CD14-positive monocyte (primary cell): ENCODE results near the gene SMIM38. TPM values are rescaled to one million over a fixed set of nuclear protein-coding genes. Genes with fewer than 3 reads are reported as not detected.
A peak's percentile ranks its signal among the peaks of the same experiment; 100 is the strongest.

ENCODE experiments used
- DNase-seq, 3 donors: peaks; one replicate each; pipeline ENCODE4 v3.0.0-alpha.2; 2011 to 2022
- H2AFZ ChIP-seq: 2 replicates; pipeline ENCODE4 v1.6.0; 2012; ENCODE audit warnings: mild to moderate bottlenecking, low read depth, low read length, inconsistent platforms; ENCODE audit not compliant: insufficient read depth, poor library complexity, severe bottlenecking
- H3K27ac ChIP-seq, 2 donors: 1 replicate in 1 of 2; 2 replicates in 1 of 2; pipeline ENCODE4 v1.5.1; 2012 to 2013; ENCODE audit warnings: low read length in 2 of 2, control low read depth in 1 of 2, inconsistent platforms in 1 of 2, low read depth in 1 of 2, mild to moderate bottlenecking in 1 of 2
- H3K27me3 ChIP-seq, 2 donors: one replicate each; pipeline versions ENCODE4 v1.6.0 to v1.6.1; 2011 to 2013; ENCODE audit warnings: low read length in 2 of 2; ENCODE audit not compliant: control insufficient read depth in 2 of 2, insufficient read depth in 2 of 2
- H3K36me3 ChIP-seq, 2 donors: replicated peaks in 1 of 2; 1 replicate in 1 of 2; 2 replicates in 1 of 2; pipeline versions ENCODE4 v1.5.1 to v1.6.1; 2012 to 2013; ENCODE audit warnings: low read length in 2 of 2, control low read depth in 1 of 2, inconsistent platforms in 1 of 2, mild to moderate bottlenecking in 1 of 2; ENCODE audit not compliant: insufficient read depth in 2 of 2, control insufficient read depth in 1 of 2
- H3K4me1 ChIP-seq, 2 donors: 1 replicate in 1 of 2; 2 replicates in 1 of 2; pipeline versions ENCODE4 v1.5.1 to v1.6.1; 2012 to 2013; ENCODE audit warnings: low read length in 2 of 2, control low read depth in 1 of 2, inconsistent platforms in 1 of 2, mild to moderate bottlenecking in 1 of 2, moderate library complexity in 1 of 2; ENCODE audit not compliant: insufficient read depth in 2 of 2, control insufficient read depth in 1 of 2
- H3K4me2 ChIP-seq: replicated peaks from 2 replicates; pipeline ENCODE3; 2012; ENCODE audit warnings: low read length, moderate library complexity, mild to moderate bottlenecking; ENCODE audit not compliant: poor library complexity, severe bottlenecking; ENCODE audit errors: extremely low read depth
- H3K4me3 ChIP-seq, 3 experiments: fragments of 200-600 bp in 1 of 3; sonication (generic) in 1 of 3; replicated peaks in 1 of 3; 1 replicate in 2 of 3; 2 replicates in 1 of 3; pipeline ENCODE4 v1.5.1; 2011 to 2013; ENCODE audit warnings: low read length in 3 of 3, mild to moderate bottlenecking in 3 of 3, control low read depth in 2 of 3, low read depth in 2 of 3, inconsistent platforms in 1 of 3, moderate library complexity in 1 of 3
- H3K79me2 ChIP-seq: 2 replicates; pipeline ENCODE4 v1.6.0; 2012; ENCODE audit warnings: mild to moderate bottlenecking, control low read depth, inconsistent platforms, low read length, moderate library complexity; ENCODE audit not compliant: insufficient read depth
- H3K9ac ChIP-seq: 2 replicates; pipeline ENCODE4 v1.6.0; 2017; ENCODE audit warnings: low read length, mild to moderate bottlenecking; ENCODE audit not compliant: insufficient read depth, poor library complexity, severe bottlenecking
- H3K9me3 ChIP-seq, 2 donors: replicated peaks in 1 of 2; 1 replicate in 1 of 2; 2 replicates in 1 of 2; pipeline versions ENCODE4 v1.5.1 to v1.6.1; 2012 to 2013; ENCODE audit warnings: low read length in 2 of 2, control low read depth in 1 of 2; ENCODE audit not compliant: control insufficient read depth in 1 of 2, insufficient read depth in 1 of 2
- H4K20me1 ChIP-seq: 2 replicates; pipeline ENCODE4 v1.6.0; 2012; ENCODE audit warnings: mild to moderate bottlenecking, low read length, control low read depth, moderate library complexity; ENCODE audit not compliant: insufficient read depth
- H3K27ac Mint-ChIP-seq, 7 donors: one replicate each; pipeline ENCODE4 v1.8.0; 2020; ENCODE audit warnings: mild to moderate bottlenecking in 7 of 7, mixed read lengths in 7 of 7, moderate library complexity in 6 of 7, inconsistent platforms in 2 of 7
- H3K27me3 Mint-ChIP-seq, 3 donors: one replicate each; pipeline ENCODE4 v1.8.0; 2021 to 2022; ENCODE audit warnings: low read depth in 3 of 3, mild to moderate bottlenecking in 3 of 3, mixed read lengths in 3 of 3, moderate library complexity in 3 of 3, inconsistent platforms in 1 of 3
- H3K36me3 Mint-ChIP-seq, 2 donors: one replicate each; pipeline ENCODE4 v1.8.0; 2020; ENCODE audit warnings: mixed read lengths in 2 of 2, inconsistent platforms in 1 of 2, mild to moderate bottlenecking in 1 of 2
- H3K4me1 Mint-ChIP-seq: one replicate; pipeline ENCODE4 v1.8.0; 2020; ENCODE audit warnings: mild to moderate bottlenecking, mixed read lengths
- H3K4me3 Mint-ChIP-seq, 2 donors: one replicate each; pipeline ENCODE4 v1.8.0; 2020; ENCODE audit warnings: mild to moderate bottlenecking in 2 of 2, mixed read lengths in 2 of 2, moderate library complexity in 1 of 2
- H3K9me3 Mint-ChIP-seq, 7 donors: one replicate each; pipeline ENCODE4 v1.8.0; 2020 to 2022; ENCODE audit warnings: mixed read lengths in 7 of 7, mild to moderate bottlenecking in 6 of 7, moderate library complexity in 6 of 7, inconsistent platforms in 2 of 7
- CTCF ChIP-seq: fragments of 200-600 bp; IDR thresholded peaks from one replicate; pipeline ENCODE4 v1.8.0; 2022; ENCODE audit warnings: antibody characterized with exemption, mild to moderate bottlenecking
- WGBS: methylation state at CpG from one replicate; pipeline ENCODE4 v1.1.5; 2013; ENCODE audit warnings: missing lambda C conversion rate; ENCODE audit not compliant: insufficient coverage; 5-methylcytosine and 5-hydroxymethylcytosine counted together
- intact Hi-C, 2 donors: fragments of 100-400 bp; cut with micrococcal nuclease; formaldehyde crosslinking; loops; one replicate each; pipeline versions ENCODE4 v1.15.0 to v1.15.1; 2023
- polyA plus RNA-seq, 3 donors: library from polyadenylated mRNA; depleted of rRNA in 1 of 3; unstranded in 2 of 3; stranded (reverse) in 1 of 3; fragments of 300-500 nt in 2 of 3; fragments of >200 nt in 1 of 3; fragmentation: Illumina TruSeq in 2 of 3; gene quantifications; 1 replicate in 2 of 3; 2 replicates in 1 of 3; pipeline ENCODE4 v1.2.3, GENCODE V29; 2012 to 2021

Gene SMIM38
- polyA plus RNA-seq, 3 donors = 0.05 TPM; not detected in 2

DNA sequence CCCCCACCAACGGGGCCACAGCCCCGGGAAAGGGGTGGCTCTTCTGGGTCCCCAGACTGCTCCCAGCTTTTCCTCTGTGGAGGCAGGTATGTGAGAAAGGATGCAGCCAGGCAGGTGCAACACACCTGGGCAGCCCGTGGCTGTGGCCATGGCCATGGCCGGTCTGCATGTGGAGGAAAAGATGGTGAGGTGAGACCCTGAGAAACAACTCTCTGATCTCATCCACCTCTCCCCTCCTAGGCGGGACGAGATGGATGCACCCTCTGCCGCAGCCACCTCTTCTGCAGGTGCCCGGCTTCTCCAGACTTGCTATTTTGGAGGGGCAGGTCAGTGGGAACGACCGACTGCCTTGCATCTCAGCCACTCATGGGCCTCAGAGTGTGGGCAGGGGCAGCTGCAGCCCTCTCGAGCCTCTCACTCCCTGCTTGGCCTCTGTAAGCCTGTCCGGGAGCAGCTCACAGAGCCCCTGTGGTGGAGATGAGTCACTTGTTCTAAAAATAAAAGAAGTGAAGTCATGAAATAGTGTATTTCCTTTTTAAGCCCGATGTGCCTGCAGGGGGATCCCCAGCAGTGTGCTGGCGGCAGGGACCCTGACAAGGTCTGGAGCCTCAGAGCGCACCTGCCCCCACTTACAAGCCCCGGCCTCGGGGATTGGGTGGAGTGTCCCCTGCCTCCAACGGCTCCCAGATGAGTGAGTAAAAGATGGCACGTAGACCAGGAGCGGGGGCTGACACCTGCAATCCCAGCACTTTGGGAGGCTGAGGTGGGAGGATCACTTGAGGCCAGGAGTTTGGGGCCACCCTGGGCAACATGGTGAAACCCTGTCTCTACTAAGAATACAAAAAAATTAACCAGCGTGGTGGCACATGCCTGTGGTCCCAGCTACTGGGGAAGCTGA is 10.7 kb downstream of the SMIM38 start:
- no peak overlapping the region for H2AFZ ChIP-seq
- H3K4me2 ChIP-seq = peak overlapping the region; percentile 7
- Mint-ChIP-seq H3K4me3 (no peak overlapping the region), H3K36me3 (no peaks in the 10 kb centered on the region), H3K4me1 (peaks cover 6% of the 10 kb centered on the region), H3K9me3 (peaks cover 5 to 18% (median 9%) of the 10 kb centered on the region in 7 donors), H3K27ac (peak overlapping the region in 1 of 7 donors; percentile 69), H3K27me3 (peaks cover 5 to 12% (median 7%) of the 10 kb centered on the region in 3 donors)
- intact Hi-C loops = no loop called here
- no peak overlapping the region for H3K27ac ChIP-seq
- peaks cover 0 to 8% of the 10 kb centered on the region in 2 donors for H3K9me3 ChIP-seq
- H3K36me3 ChIP-seq = no peaks in the 10 kb centered on the region
- H3K4me3 ChIP-seq = no peak overlapping the region
- WGBS = 33% methylated on average over 8 of the region's 21 CpGs
- no peaks in the 10 kb centered on the region for H4K20me1 ChIP-seq
- peak in 1 of 3 donors; percentile 54 for DNase-seq
- peaks cover 7 to 9% of the 10 kb centered on the region in 2 donors for H3K4me1 ChIP-seq
- no peaks in the 10 kb centered on the region for H3K79me2 ChIP-seq
- TF ChIP-seq CTCF = no peak
- H3K27me3 ChIP-seq = peaks cover 0 to 2% of the 10 kb centered on the region in 2 donors
- H3K9ac ChIP-seq = no peak overlapping the region

- H3K27ac Mint-ChIP-seq = peak overlapping the region in 2 of 7 donors; percentile 48 to 69
- H3K4me3 Mint-ChIP-seq = no peak overlapping the region
- Histone ChIP-seq H3K36me3 (no peaks in the 10 kb centered on the region), H3K27me3 (peaks cover 0 to 2% of the 10 kb centered on the region in 2 donors), H2AFZ (no peak overlapping the region), H3K9ac (no peak overlapping the region), H4K20me1 (no peaks in the 10 kb centered on the region), H3K79me2 (no peaks in the 10 kb centered on the region), H3K4me3 (no peak overlapping the region), H3K4me2 (no peak overlapping the region), H3K27ac (no peak overlapping the region), H3K9me3 (peaks cover 0 to 8% of the 10 kb centered on the region in 2 donors), H3K4me1 (peaks cover 7 to 9% of the 10 kb centered on the region in 2 donors)
- H3K27me3 Mint-ChIP-seq = peaks cover 7 to 13% (median 7%) of the 10 kb centered on the region in 3 donors
- no peak for DNase-seq
- WGBS = 92% methylated on average over 7 of the region's 10 CpGs
- no peak for TF ChIP-seq CTCF
- H3K36me3 Mint-ChIP-seq = no peaks in the 10 kb centered on the region
- H3K9me3 Mint-ChIP-seq = peaks cover 5 to 18% (median 9%) of the 10 kb centered on the region in 7 donors
- H3K4me1 Mint-ChIP-seq = peaks cover 6% of the 10 kb centered on the region
- intact Hi-C loops = no loop called here
Measured at GRCh38 chr11:69167130-69167915, 11.6 kb downstream of the SMIM38 start.
